Measurements from ENCODE around the gene MAMLD1.

MAMLD1 gene

GRCh38 chrX:150408007-150408406, 44.9 kb downstream of the MAMLD1 start:
- DNase-seq = no peak

- DNase-seq = no peak
Observed at GRCh38 chrX:150408561-150408960, 45.4 kb downstream of the MAMLD1 start.

GRCh38 chrX:150409486-150409885, 46.4 kb downstream of the MAMLD1 start:
- DNase-seq = no peak

GRCh38 chrX:150409964-150410363, 46.8 kb downstream of the MAMLD1 start:
- DNase-seq = no peak

- DNase-seq = no peak
Observed at GRCh38 chrX:150410513-150410912, 47.4 kb downstream of the MAMLD1 start.

- DNase-seq = no peak
Observed at GRCh38 chrX:150411656-150412055, 48.5 kb downstream of the MAMLD1 start.

- no peak for DNase-seq
Observed at GRCh38 chrX:150414228-150414627, 51.1 kb downstream of the MAMLD1 start.

GRCh38 chrX:150416469-150416868, 53.4 kb downstream of the MAMLD1 start:
- no peak for DNase-seq

GRCh38 chrX:150421816-150422215, 58.7 kb downstream of the MAMLD1 start:
- no peak for DNase-seq

GRCh38 chrX:150429594-150429993, 66.5 kb downstream of the MAMLD1 start:
- no peak for DNase-seq

- no peak for DNase-seq
Observed at GRCh38 chrX:150436195-150436594, 73.1 kb downstream of the MAMLD1 start.

GRCh38 chrX:150438165-150438564, 75.0 kb downstream of the MAMLD1 start:
- no peak for DNase-seq

- DNase-seq = no peak
Observed at GRCh38 chrX:150446151-150446550, 83.0 kb downstream of the MAMLD1 start.

GRCh38 chrX:150446995-150447394, 83.9 kb downstream of the MAMLD1 start:
- DNase-seq = peak; percentile 0

- no peak for DNase-seq
Observed at GRCh38 chrX:150449313-150449712, 86.2 kb downstream of the MAMLD1 start.

- DNase-seq = no peak
Observed at GRCh38 chrX:150450519-150451177, 87.5 kb downstream of the MAMLD1 start.

- DNase-seq = no peak
Observed at GRCh38 chrX:150451953-150452352, 88.8 kb downstream of the MAMLD1 start.

- DNase-seq = no peak
Observed at GRCh38 chrX:150454083-150454482, 91.0 kb downstream of the MAMLD1 start.

GRCh38 chrX:150454508-150455214, 91.5 kb downstream of the MAMLD1 start:
- DNase-seq = no peak

- DNase-seq = no peak
Observed at GRCh38 chrX:150455215-150455608, 92.1 kb downstream of the MAMLD1 start.

GRCh38 chrX:150456466-150456865, 93.3 kb downstream of the MAMLD1 start:
- DNase-seq = no peak

GRCh38 chrX:150456941-150457340, 93.8 kb downstream of the MAMLD1 start:
- DNase-seq = no peak

GRCh38 chrX:150459196-150459595, 96.1 kb downstream of the MAMLD1 start:
- no peak for DNase-seq

GRCh38 chrX:150460063-150460462, 96.9 kb downstream of the MAMLD1 start:
- DNase-seq = no peak

GRCh38 chrX:150460781-150461180, 97.7 kb downstream of the MAMLD1 start:
- no peak for DNase-seq
